ENCODE measurements around the gene RAPGEF2.

DNA sequence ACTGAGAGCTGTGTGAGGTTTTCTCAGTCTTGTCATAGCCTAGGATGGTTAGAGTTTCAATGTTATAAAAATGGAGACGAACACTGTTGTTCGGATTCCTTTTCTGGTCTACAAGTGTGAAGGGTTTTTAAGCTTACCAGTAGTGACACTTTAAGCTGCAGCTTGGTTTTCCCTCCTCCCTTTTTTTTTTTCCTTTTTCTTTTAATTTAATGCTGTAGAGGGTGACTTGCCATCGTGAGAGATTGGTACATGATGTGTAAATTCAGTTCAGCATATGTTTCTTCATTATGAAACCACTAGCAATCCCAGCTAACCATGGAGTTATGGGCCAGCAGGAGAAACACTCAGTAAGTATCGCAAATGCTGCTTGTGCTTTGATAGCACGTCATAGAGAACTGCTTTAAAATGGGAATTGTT is 165.0 kb downstream of the RAPGEF2 start:
- no peak for TF ChIP-seq HDAC6 (IDR thresholded peaks at IDR 0.05; ENCODE audit: unreplicated experiment)
- TF ChIP-seq BACH1 (IDR thresholded peaks at IDR 0.05; ENCODE audit: borderline replicate concordance): no peak
- TF ChIP-seq, protein P1, sequence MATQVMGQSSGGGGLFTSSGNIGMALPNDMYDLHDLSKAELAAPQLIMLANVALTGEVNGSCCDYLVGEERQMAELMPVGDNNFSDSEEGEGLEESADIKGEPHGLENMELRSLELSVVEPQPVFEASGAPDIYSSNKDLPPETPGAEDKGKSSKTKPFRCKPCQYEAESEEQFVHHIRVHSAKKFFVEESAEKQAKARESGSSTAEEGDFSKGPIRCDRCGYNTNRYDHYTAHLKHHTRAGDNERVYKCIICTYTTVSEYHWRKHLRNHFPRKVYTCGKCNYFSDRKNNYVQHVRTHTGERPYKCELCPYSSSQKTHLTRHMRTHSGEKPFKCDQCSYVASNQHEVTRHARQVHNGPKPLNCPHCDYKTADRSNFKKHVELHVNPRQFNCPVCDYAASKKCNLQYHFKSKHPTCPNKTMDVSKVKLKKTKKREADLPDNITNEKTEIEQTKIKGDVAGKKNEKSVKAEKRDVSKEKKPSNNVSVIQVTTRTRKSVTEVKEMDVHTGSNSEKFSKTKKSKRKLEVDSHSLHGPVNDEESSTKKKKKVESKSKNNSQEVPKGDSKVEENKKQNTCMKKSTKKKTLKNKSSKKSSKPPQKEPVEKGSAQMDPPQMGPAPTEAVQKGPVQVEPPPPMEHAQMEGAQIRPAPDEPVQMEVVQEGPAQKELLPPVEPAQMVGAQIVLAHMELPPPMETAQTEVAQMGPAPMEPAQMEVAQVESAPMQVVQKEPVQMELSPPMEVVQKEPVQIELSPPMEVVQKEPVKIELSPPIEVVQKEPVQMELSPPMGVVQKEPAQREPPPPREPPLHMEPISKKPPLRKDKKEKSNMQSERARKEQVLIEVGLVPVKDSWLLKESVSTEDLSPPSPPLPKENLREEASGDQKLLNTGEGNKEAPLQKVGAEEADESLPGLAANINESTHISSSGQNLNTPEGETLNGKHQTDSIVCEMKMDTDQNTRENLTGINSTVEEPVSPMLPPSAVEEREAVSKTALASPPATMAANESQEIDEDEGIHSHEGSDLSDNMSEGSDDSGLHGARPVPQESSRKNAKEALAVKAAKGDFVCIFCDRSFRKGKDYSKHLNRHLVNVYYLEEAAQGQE (IDR thresholded peaks at IDR 0.05; ENCODE audit: low read depth, low read length): no peak
- TF ChIP-seq SMC3 (IDR thresholded peaks at IDR 0.05; ENCODE audit: borderline replicate concordance, low read length): no peak
- TF ChIP-seq TAF1 (IDR thresholded peaks at IDR 0.05; ENCODE audit: borderline replicate concordance, low read depth, low read length): no peak
